GM06990 (cell line): ENCODE results near the gene PPP1R27.

Experiments
- DNase-seq: peaks from one replicate; pipeline ENCODE4 v3.0.0-alpha.2; 2011; ENCODE audit not compliant: insufficient read length; ENCODE audit errors: extremely low read depth
- H3K27me3 ChIP-seq: replicated peaks from 2 replicates; pipeline ENCODE4 v1.6.0; 2011; ENCODE audit warnings: low read length; ENCODE audit not compliant: control insufficient read depth, insufficient read depth
- H3K36me3 ChIP-seq: 2 replicates; pipeline ENCODE4 v1.5.1; 2011; ENCODE audit warnings: low read length; ENCODE audit not compliant: control insufficient read depth, insufficient read depth
- H3K4me3 ChIP-seq: replicated peaks from 2 replicates; pipeline ENCODE4 v1.5.1; 2011; ENCODE audit warnings: low read depth, mild to moderate bottlenecking, control low read depth, low read length
- TF ChIP-seq, protein P1 (sequence below): IDR thresholded peaks from 2 replicates; pipeline ENCODE4 v1.5.1; 2011; ENCODE audit warnings: low read length, control low read depth, mild to moderate bottlenecking, inconsistent platforms; ENCODE audit not compliant: insufficient read depth, poor library complexity, severe bottlenecking

The PPP1R27 gene

DNA sequence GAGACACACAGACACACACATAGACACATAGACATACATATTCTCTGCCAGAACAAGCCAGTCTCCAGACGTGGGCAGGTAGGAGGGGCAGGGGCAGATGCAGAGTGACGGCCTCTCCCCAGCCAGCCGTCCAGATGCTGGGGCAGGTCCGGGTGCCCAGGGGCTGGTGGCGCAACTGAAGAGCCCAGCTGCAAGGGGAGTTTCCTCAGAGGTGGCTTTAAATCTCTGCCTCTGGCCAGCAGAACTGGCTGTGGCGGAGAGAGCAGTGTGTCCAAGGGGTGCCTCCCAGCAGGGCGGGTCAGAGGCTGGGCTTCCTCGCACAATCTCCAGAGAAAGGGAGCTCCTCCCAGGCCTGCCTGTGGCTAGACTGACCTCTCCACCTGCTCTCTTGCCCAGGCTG lies 40.3 kb downstream of the PPP1R27 start:
- H3K27me3 ChIP-seq: no peaks in the 10 kb centered on the region
- TF ChIP-seq, protein P1, sequence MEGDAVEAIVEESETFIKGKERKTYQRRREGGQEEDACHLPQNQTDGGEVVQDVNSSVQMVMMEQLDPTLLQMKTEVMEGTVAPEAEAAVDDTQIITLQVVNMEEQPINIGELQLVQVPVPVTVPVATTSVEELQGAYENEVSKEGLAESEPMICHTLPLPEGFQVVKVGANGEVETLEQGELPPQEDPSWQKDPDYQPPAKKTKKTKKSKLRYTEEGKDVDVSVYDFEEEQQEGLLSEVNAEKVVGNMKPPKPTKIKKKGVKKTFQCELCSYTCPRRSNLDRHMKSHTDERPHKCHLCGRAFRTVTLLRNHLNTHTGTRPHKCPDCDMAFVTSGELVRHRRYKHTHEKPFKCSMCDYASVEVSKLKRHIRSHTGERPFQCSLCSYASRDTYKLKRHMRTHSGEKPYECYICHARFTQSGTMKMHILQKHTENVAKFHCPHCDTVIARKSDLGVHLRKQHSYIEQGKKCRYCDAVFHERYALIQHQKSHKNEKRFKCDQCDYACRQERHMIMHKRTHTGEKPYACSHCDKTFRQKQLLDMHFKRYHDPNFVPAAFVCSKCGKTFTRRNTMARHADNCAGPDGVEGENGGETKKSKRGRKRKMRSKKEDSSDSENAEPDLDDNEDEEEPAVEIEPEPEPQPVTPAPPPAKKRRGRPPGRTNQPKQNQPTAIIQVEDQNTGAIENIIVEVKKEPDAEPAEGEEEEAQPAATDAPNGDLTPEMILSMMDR: no peak
- no peak for DNase-seq
- no peaks in the 10 kb centered on the region for H3K36me3 ChIP-seq
- no peak overlapping the region for H3K4me3 ChIP-seq

DNA sequence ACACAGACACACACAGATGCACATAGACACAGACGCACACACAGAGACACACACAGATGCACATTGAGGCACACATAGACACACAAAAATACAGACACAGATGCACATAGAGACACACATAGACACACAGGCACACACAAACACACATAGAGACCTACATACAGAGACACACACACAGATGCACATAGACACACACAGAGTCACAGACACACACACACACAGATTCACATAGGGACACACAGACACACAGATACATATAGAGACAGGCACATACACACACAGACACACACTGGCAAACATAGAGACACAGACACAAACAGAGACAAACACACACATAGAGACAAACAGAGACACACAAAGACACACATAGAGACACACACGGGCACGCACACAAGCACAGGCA lies 40.8 kb downstream of the PPP1R27 start:
- Histone ChIP-seq H3K4me3 (no peak overlapping the region), H3K27me3 (no peaks in the 10 kb centered on the region), H3K36me3 (no peaks in the 10 kb centered on the region)
- DNase-seq: no peak
- TF ChIP-seq, protein P1: no peak

DNA sequence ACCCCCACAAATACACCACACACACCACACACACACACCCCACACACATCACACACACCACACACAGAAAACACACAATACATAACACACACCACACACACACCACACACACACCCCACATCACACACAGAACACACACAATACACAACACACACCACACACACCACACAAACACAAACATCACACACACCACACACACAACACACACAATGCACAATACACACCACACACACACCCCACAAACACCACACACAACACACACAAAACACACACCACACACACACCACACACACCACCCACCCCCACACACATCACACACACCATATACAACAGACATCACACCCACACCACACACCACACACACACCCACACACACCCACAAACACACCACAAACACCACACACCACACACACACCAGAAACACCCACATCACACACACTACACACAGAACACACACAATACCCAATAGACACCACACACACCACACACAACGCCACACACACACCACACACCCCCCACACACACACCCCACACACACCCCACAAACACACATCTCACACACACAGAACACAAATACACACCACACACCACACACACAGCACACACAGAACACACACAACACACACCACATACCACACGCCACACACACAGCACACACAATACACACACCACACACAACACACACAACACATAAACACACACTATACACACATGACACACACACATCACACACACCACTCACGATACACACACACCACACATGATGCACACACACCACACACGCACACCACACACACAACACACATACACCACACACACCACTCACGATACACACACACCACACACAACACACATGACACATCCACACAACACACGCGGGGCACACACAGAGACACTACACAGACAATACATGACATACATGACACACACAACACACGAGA lies 41.9 kb downstream of the PPP1R27 start:
- Histone ChIP-seq H3K4me3 (no peak overlapping the region), H3K27me3 (no peaks in the 10 kb centered on the region), H3K36me3 (no peaks in the 10 kb centered on the region)
- TF ChIP-seq, protein P1: no peak
- no peak for DNase-seq
